Common myeloid progenitor, CD34-positive (primary cell): ENCODE data around the gene ZNF491.

Source experiments
- CTCF ChIA-PET: fragments of 350-600 bp; sonication (Branson Sonifier 250); formaldehyde crosslinking; loops from one replicate; lab custom pipeline; 2021; ENCODE audit warnings: antibody characterized with exemption; lab: Charles Lee
- POLR2A ChIA-PET: fragments of 350-600 bp; sonication (Branson Sonifier 250); formaldehyde crosslinking; loops from one replicate; lab custom pipeline; 2021; ENCODE audit warnings: antibody characterized with exemption; lab: Charles Lee
- DNase-seq, 3 donors: peaks; one replicate each; pipeline versions ENCODE4 v3.0.0 to v3.0.0-alpha.2; 2013
- H3K27ac ChIP-seq, 2 experiments: 1 replicate in 1 of 2; 2 replicates in 1 of 2; pipeline ENCODE4 v1.7.0; 2013; ENCODE audit warnings: inconsistent platforms in 2 of 2, low read length in 2 of 2, mild to moderate bottlenecking in 2 of 2, low read depth in 1 of 2, moderate library complexity in 1 of 2; ENCODE audit not compliant: severe bottlenecking in 2 of 2, insufficient read depth in 1 of 2, poor library complexity in 1 of 2
- H3K27me3 ChIP-seq, 5 experiments: replicated peaks in 2 of 5; 1 replicate in 3 of 5; 2 replicates in 2 of 5; pipeline versions ENCODE4 v1.6.1 to v1.7.0; 2013; ENCODE audit warnings: low read length in 4 of 5, mild to moderate bottlenecking in 2 of 5, moderate library complexity in 2 of 5, inconsistent platforms in 1 of 5; ENCODE audit not compliant: insufficient read depth in 5 of 5, control insufficient read depth in 4 of 5
- H3K36me3 ChIP-seq, 4 experiments: 1 replicate in 2 of 4; 2 replicates in 2 of 4; pipeline versions ENCODE4 v1.6.1 to v1.7.0; 2013; ENCODE audit warnings: low read length in 3 of 4, control low read depth in 1 of 4, mild to moderate bottlenecking in 1 of 4; ENCODE audit not compliant: control insufficient read depth in 4 of 4, insufficient read depth in 4 of 4
- H3K4me1 ChIP-seq, 4 experiments: 1 replicate in 3 of 4; 2 replicates in 1 of 4; pipeline versions ENCODE4 v1.6.1 to v1.7.1; 2013; ENCODE audit warnings: low read length in 3 of 4, mild to moderate bottlenecking in 3 of 4, control low read depth in 1 of 4, inconsistent platforms in 1 of 4, moderate library complexity in 1 of 4; ENCODE audit not compliant: control insufficient read depth in 4 of 4, insufficient read depth in 4 of 4; ENCODE audit errors: control extremely low read depth in 1 of 4
- H3K4me3 ChIP-seq, 7 experiments: 1 replicate in 4 of 7; 2 replicates in 3 of 7; pipeline versions ENCODE4 v1.5.1 to v1.7.0; 2013; ENCODE audit warnings: mild to moderate bottlenecking in 7 of 7, low read length in 6 of 7, moderate library complexity in 6 of 7, inconsistent platforms in 2 of 7, low read depth in 2 of 7, control low read depth in 1 of 7; ENCODE audit not compliant: insufficient read depth in 4 of 7, control insufficient read depth in 1 of 7; ENCODE audit errors: extremely low read depth in 1 of 7
- H3K9me3 ChIP-seq, 5 experiments: 1 replicate in 4 of 5; 2 replicates in 1 of 5; pipeline versions ENCODE4 v1.6.1 to v1.7.1; 2013; ENCODE audit warnings: low read length in 4 of 5, mild to moderate bottlenecking in 2 of 5, inconsistent platforms in 1 of 5, low read depth in 1 of 5, moderate library complexity in 1 of 5; ENCODE audit not compliant: control insufficient read depth in 4 of 5, insufficient read depth in 2 of 5; ENCODE audit errors: control extremely low read depth in 1 of 5
- WGBS: methylation state at CpG from one replicate; pipeline ENCODE4 v1.1.5; 2013; ENCODE audit not compliant: insufficient coverage; 5-methylcytosine and 5-hydroxymethylcytosine counted together

The ZNF491 gene

DNA sequence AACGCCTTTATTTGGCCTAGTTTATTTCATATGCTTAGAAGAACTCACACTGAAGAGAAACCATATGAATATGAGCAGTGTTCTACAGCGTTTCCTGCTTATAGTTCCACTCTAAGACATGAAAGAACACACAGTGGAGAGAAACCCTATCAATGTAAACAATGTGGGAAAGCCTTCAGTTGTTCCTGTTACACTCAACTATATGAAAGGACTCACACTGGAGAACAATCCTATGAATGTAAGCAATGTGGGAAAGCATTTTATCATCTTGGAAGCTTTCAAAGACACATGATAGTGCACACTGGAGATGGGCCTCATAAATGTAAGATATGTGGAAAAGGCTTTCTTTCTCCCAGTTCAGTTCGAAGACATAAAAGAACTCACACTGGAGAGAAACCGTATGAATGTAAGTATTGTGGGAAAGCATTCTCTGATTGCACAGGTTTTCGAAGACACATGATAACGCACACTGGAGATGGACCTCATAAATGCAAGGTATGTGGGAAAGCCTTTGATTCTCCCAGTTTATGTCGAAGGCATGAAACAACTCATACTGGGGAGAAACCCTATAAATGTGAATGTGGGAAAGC is 17.8 kb upstream of the ZNF491 start:
- Histone ChIP-seq H3K27ac (no peak overlapping the region), H3K27me3 (no peaks in the 10 kb centered on the region), H3K4me3 (peak overlapping the region in 1 of 7 experiments; percentile 31), H3K9me3 (peaks cover 23 to 89% (median 49%) of the 10 kb centered on the region in 5 experiments), H3K4me1 (no peaks in the 10 kb centered on the region), H3K36me3 (peaks cover 25 to 60% (median 40%) of the 10 kb centered on the region in 4 experiments)
- 97% methylated on average over 5 of the region's 7 CpGs for WGBS
- ChIA-PET CTCF (interaction anchor here (1.1 kb wide), 1 partner anchor 81 kb away, joined by 3 read pairs; no protein-coding TSS in a partner anchor), POLR2A (no interaction called here)
- no peak for DNase-seq

DNA sequence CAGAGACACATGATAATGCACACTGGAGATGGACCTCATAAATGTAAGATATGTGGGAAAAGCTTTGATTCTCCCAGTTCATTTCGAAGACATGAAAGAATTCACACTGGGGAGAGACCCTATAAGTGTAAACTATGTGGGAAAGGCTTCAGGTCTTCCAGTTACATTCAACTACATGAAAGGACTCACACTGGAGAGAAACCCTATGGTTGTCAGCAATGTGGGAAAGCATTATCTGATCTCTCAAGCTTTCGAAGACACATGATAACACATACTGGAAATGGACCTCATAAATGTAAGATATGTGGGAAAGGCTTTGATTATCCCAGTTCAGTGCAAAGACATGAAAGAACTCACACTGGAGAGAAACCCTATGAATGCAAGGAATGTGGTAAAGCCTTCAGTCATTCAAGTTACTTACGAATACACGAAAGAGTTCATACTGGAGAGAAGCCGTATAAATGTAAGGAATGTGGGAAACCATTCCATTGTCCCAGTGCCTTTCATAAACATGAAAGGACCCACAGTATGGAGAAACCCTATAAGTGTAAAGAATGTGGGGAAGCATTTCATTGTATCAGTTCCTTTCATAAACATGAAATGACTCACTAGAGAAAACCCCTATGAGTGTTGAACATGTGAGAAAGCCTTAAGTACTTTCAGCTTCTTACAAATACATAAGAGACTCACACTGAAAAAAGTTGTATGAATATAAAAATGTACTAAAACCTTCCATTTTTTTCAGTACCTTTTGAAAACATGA is 16.8 kb upstream of the ZNF491 start:
- ChIA-PET POLR2A (no interaction called here), CTCF (interaction anchor here (1.1 kb wide), 1 partner anchor 82 kb away, joined by 3 read pairs; no protein-coding TSS in a partner anchor)
- peaks cover 25 to 60% (median 40%) of the 10 kb centered on the region in 4 experiments for H3K36me3 ChIP-seq
- H3K4me3 ChIP-seq = peak overlapping the region in 1 of 7 experiments; percentile 10
- peaks cover 23 to 86% (median 53%) of the 10 kb centered on the region in 5 experiments for H3K9me3 ChIP-seq
- no peaks in the 10 kb centered on the region for H3K4me1 ChIP-seq
- WGBS = 97% methylated on average over 4 of the region's 5 CpGs
- H3K27ac ChIP-seq = no peak overlapping the region
- no peaks in the 10 kb centered on the region for H3K27me3 ChIP-seq
- DNase-seq = peak in 2 of 3 donors; percentile 22 to 49

DNA sequence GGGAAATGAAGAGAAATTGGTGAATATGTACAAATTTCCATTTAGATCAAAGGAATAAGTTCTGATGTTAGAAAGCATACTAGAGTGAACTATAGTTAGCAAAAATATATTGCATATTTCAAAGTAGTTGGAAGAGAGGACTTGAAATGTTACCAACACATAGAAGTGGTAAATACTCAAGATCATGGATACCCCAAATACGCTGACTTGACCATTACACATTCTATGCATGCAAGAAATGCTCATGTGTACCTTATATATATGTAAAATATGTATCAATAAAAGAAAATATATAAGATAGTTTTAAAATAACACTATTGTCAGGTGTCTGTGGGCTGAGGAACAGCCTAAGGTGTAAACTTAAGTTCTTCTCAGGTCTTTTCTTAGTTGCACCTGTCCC is 14.6 kb upstream of the ZNF491 start:
- no CpG with 5 or more reads among the region's 1 CpG for whole genome bisulfite sequencing
- ChIA-PET CTCF (interaction anchor here (0.8 kb wide), 1 partner anchor 18 kb away, joined by 4 read pairs; no protein-coding TSS in a partner anchor), POLR2A (no interaction called here)
- H3K4me1 ChIP-seq = no peaks in the 10 kb centered on the region
- no peak overlapping the region for H3K4me3 ChIP-seq
- peaks cover 19 to 42% (median 30%) of the 10 kb centered on the region in 4 experiments for H3K36me3 ChIP-seq
- DNase-seq = no peak
- H3K9me3 ChIP-seq = peaks cover 20 to 79% (median 46%) of the 10 kb centered on the region in 5 experiments
- no peaks in the 10 kb centered on the region for H3K27me3 ChIP-seq
- H3K27ac ChIP-seq = no peak overlapping the region

DNA sequence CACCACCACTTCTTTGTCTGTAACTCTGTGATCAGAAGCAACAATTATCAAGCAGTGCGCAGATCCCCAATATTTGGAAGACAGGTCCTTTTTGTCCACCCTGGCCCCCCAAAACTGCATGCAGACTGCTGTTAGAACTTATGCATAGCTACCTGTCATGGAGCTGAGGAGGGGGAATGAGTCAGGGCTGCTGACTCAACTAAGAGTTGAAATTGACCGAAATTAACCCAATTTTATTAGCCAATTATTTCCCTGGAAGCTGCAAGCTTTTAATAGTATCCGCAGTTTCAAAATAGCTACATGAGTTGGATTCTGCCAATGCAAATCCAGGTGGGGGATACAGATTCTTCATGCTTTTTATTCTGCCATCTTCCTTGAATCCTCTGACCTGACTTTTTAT is 14.0 kb upstream of the ZNF491 start:
- WGBS = 100% methylated on average over 3 of the region's 3 CpGs
- no peak overlapping the region for H3K27ac ChIP-seq
- no peak overlapping the region for H3K4me3 ChIP-seq
- peaks cover 16 to 36% (median 26%) of the 10 kb centered on the region in 4 experiments for H3K36me3 ChIP-seq
- H3K4me1 ChIP-seq = no peaks in the 10 kb centered on the region
- no peaks in the 10 kb centered on the region for H3K27me3 ChIP-seq
- peaks cover 16 to 75% (median 40%) of the 10 kb centered on the region in 5 experiments for H3K9me3 ChIP-seq
- CTCF ChIA-PET = interaction anchor here (0.6 to 0.8 kb wide), 2 partner anchors 18 to 275 kb away, joined by 3 to 4 read pairs; no protein-coding TSS in a partner anchor
- POLR2A ChIA-PET = no interaction called here
- DNase-seq = no peak

DNA sequence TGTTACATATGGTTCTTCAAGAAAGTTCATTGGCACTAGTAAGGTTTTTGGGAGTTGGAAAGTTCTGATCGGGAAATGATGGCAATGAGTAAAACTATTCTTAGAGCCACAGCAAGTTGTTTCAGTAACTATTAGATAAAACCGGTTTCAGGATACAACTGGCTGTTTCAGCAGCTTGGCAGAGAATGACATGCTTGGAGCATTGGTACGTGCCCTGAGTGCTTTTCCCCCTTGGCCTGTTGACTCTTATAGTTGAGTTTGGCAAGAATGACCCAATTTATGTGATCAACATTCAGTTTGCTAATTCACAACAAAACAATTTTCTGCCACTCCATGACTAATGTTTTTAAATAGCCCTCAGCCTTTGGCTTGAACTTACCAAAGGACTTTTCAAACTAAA is 10.8 kb upstream of the ZNF491 start:
- no peaks in the 10 kb centered on the region for H3K4me1 ChIP-seq
- peaks cover 0 to 51% (median 22%) of the 10 kb centered on the region in 5 experiments for H3K9me3 ChIP-seq
- ChIA-PET CTCF (interaction anchor here (1.0 kb wide), 1 partner anchor 14 kb away, joined by 3 read pairs; no protein-coding TSS in a partner anchor), POLR2A (no interaction called here)
- no peak overlapping the region for H3K27ac ChIP-seq
- no peak overlapping the region for H3K4me3 ChIP-seq
- WGBS = 83% methylated on average over 2 of the region's 3 CpGs
- no peaks in the 10 kb centered on the region for H3K27me3 ChIP-seq
- peaks cover 0 to 5% (median 2%) of the 10 kb centered on the region in 4 experiments for H3K36me3 ChIP-seq
- no peak for DNase-seq

DNA sequence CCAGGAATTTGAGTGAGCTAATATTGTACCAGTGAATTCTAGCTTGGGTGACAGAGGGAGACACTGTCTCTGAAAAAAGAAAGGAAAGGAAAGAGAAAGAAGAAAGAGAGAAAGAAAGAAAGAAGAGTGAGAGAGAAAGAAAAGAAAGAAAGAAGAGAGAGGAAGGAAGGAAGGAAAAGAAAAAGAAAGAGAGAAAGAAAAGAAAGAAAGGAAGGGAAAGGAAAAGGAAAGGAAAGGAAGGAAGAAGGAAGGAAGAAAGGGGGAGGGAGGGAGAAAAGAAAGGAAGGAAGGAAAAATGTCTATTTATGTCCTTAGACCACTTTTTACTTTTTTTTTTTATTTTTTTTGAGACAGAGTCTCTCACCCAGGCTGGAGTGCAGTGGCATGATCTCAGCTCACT is 5.4 kb upstream of the ZNF491 start:
- no peaks in the 10 kb centered on the region for H3K36me3 ChIP-seq
- CTCF ChIA-PET = no interaction called here
- peaks cover 0 to 9% (median 7%) of the 10 kb centered on the region in 4 experiments for H3K4me1 ChIP-seq
- no peak overlapping the region for H3K27ac ChIP-seq
- no peak for DNase-seq
- POLR2A ChIA-PET = interaction anchor here (0.6 kb wide), 1 partner anchor 477 kb away, joined by 4 read pairs; no protein-coding TSS in a partner anchor
- H3K4me3 ChIP-seq = no peak overlapping the region
- H3K27me3 ChIP-seq = no peaks in the 10 kb centered on the region
- H3K9me3 ChIP-seq = peaks cover 0 to 13% (median 2%) of the 10 kb centered on the region in 5 experiments
